ENCODE measurements around the gene SIK3. TPM values are rescaled to one million over a fixed set of nuclear protein-coding genes. Genes with fewer than 3 reads are reported as not detected.

SIK3 gene
- total RNA-seq, 1 experiment from 2014 or later = 31.4 TPM

- no peak overlapping the region for H2BK120ac ChIP-seq (ENCODE audit: low read depth, low read length, poor library complexity, severe bottlenecking)
- Mint-ChIP-seq H3K27ac (no peak overlapping the region), H3K27me3 (ENCODE audit: low read depth) (no peaks in the 10 kb centered on the region), H3K4me1 (peaks cover 20 to 26% of the 10 kb centered on the region in 2 experiments), H3K4me3 (no peak overlapping the region), H3K36me3 (ENCODE audit: insufficient read depth in 1 of 3, low read depth in 3 of 3) (no peaks in the 10 kb centered on the region), H3K9me3 (no peaks in the 10 kb centered on the region)
- H2BK5ac ChIP-seq (ENCODE audit: insufficient read length, low read length) = no peak overlapping the region
- no peaks in the 10 kb centered on the region for H3K23me2 ChIP-seq (ENCODE audit: insufficient read length, low read depth, low read length, poor library complexity, severe bottlenecking)
- no peaks in the 10 kb centered on the region for H3K9me3 ChIP-seq (ENCODE audit: control insufficient read depth, low read depth, low read length)
- H3K23ac ChIP-seq (ENCODE audit: insufficient read length, low read depth, low read length) = no peak overlapping the region
- H3K14ac ChIP-seq (ENCODE audit: insufficient read depth, low read length) = no peak overlapping the region
- no peak overlapping the region for H2BK20ac ChIP-seq (ENCODE audit: low read depth, low read length, poor library complexity, severe bottlenecking)
- no peaks in the 10 kb centered on the region for H3K79me1 ChIP-seq (ENCODE audit: insufficient read depth, low read depth, low read length, poor library complexity, severe bottlenecking)
- H2AFZ ChIP-seq (ENCODE audit: low read length) = no peak overlapping the region
- H3K9ac ChIP-seq (ENCODE audit: extremely low read depth, insufficient read length, low read length) = no peak overlapping the region
- no peak overlapping the region for H4K91ac ChIP-seq (ENCODE audit: insufficient read length, low read depth, low read length)
- DNase-seq = no peak
- H3T11ph ChIP-seq (ENCODE audit: low read length) = no peak overlapping the region
- H3K4me2 ChIP-seq (ENCODE audit: insufficient read depth, insufficient read length, low read length) = no peak overlapping the region
- H4K8ac ChIP-seq (replicated peaks; ENCODE audit: insufficient read length, low read depth, low read length) = no peak overlapping the region
- H2BK15ac ChIP-seq (ENCODE audit: low read depth, low read length) = no peak overlapping the region
- H4K5ac ChIP-seq (ENCODE audit: insufficient read length, low read depth, low read length) = no peak overlapping the region
- no peaks in the 10 kb centered on the region; the same call in 1 of the 2 replicates for H3K79me2 ChIP-seq (ENCODE audit: insufficient read depth, low read length)
- H3K56ac ChIP-seq (ENCODE audit: insufficient read length, low read depth, low read length) = no peak overlapping the region
- H4K20me1 ChIP-seq (ENCODE audit: control insufficient read depth, insufficient read depth, insufficient read length) = no peaks in the 10 kb centered on the region
- H2AK5ac ChIP-seq (ENCODE audit: insufficient read length, low read length) = no peak overlapping the region
- TF ChIP-seq, protein P1, sequence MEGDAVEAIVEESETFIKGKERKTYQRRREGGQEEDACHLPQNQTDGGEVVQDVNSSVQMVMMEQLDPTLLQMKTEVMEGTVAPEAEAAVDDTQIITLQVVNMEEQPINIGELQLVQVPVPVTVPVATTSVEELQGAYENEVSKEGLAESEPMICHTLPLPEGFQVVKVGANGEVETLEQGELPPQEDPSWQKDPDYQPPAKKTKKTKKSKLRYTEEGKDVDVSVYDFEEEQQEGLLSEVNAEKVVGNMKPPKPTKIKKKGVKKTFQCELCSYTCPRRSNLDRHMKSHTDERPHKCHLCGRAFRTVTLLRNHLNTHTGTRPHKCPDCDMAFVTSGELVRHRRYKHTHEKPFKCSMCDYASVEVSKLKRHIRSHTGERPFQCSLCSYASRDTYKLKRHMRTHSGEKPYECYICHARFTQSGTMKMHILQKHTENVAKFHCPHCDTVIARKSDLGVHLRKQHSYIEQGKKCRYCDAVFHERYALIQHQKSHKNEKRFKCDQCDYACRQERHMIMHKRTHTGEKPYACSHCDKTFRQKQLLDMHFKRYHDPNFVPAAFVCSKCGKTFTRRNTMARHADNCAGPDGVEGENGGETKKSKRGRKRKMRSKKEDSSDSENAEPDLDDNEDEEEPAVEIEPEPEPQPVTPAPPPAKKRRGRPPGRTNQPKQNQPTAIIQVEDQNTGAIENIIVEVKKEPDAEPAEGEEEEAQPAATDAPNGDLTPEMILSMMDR (conservative IDR thresholded peaks at IDR 0.05) = no peak
- no peak overlapping the region for H3K18ac ChIP-seq (ENCODE audit: insufficient read length, low read depth, low read length)
- H3K4ac ChIP-seq (ENCODE audit: low read depth, low read length) = no peak overlapping the region
- H3K27ac ChIP-seq (ENCODE audit: insufficient read length, low read depth, low read length) = no peak overlapping the region
- H3K27me3 ChIP-seq (ENCODE audit: insufficient read depth, low read length) = no peaks in the 10 kb centered on the region
- H3K4me1 ChIP-seq (ENCODE audit: insufficient read depth, low read length) = peaks cover 3% of the 10 kb centered on the region
- WGBS (ENCODE audit: extremely low coverage, insufficient read length, low lambda C conversion rate) = no CpG with 5 or more reads among the region's 6 CpGs
- no peak overlapping the region for H2BK12ac ChIP-seq (ENCODE audit: insufficient read length, low read depth, low read length)
Observed at GRCh38 chr11:116970485-116971292, 127.5 kb downstream of the SIK3 start.
